Measurements from ENCODE around the gene ARMH1. TPM values are rescaled to one million over a fixed set of nuclear protein-coding genes. Genes with fewer than 3 reads are reported as not detected.
"Not testable (repeated sequence)": the region's sequence is repeated elsewhere in the genome, so short reads cannot be mapped to it uniquely, and the experiment has no call there.

ARMH1 gene
- total and polyA plus RNA-seq, 8 donors = 4.0 to 8.1 (median 6.3) TPM

- DNase-seq = no peak
- no peaks in the 10 kb centered on the region for H3K4me1 ChIP-seq
- H3K4me3 ChIP-seq = no peak overlapping the region
- TF ChIP-seq CTCF (IDR thresholded peaks at IDR 0.05) = no peak
- H3K36me3 ChIP-seq = peaks cover 0 to 49% of the 10 kb centered on the region in 2 donors
- intact Hi-C loops (cut with DNase I) = no loop called here
- no peak overlapping the region for H3K27ac ChIP-seq
- no peak for ATAC-seq
- H3K9me3 ChIP-seq = no peaks in the 10 kb centered on the region
- no peaks in the 10 kb centered on the region for H3K27me3 ChIP-seq
Measured at GRCh38 chr1:44760876-44761275, 86.4 kb downstream of the ARMH1 start.

GRCh38 chr1:44766421-44766820 is 91.9 kb downstream of the ARMH1 start:
- DNase-seq; H3K9me3 ChIP-seq; H3K4me3 ChIP-seq; H3K27ac ChIP-seq; ATAC-seq; intact Hi-C loops (cut with DNase I); H3K27me3 ChIP-seq; H3K4me1 ChIP-seq: not testable (repeated sequence)
- peaks cover 0 to 47% of the 10 kb centered on the region in 2 donors for H3K36me3 ChIP-seq

Other genes with a start within 250 kb of the ARMH1 start
- gene TMEM53, start 233 bp upstream of the ARMH1 start, total RNA-seq = 10 to 100 TPM; 17.1 to 18.8 TPM
- gene TMEM53, start 233 bp upstream of the ARMH1 start, polyA plus RNA-seq (ENCODE audit: insufficient read length in 6 of 6) = 10 to 100 TPM in 1 of 6 donors, 1 to 10 TPM in 5; 8.5 to 12.1 (median 9.5) TPM
- gene RNU5D-1, start 56.5 kb downstream of the ARMH1 start, total RNA-seq = not detected
- 1 to 10 TPM in 2 of 6 donors, not detected in 4; 3.4 to 4.7 TPM for gene RNU5D-1, start 56.5 kb downstream of the ARMH1 start, polyA plus RNA-seq (ENCODE audit: insufficient read length in 6 of 6)
- 1 to 10 TPM; 3.3 to 7.3 TPM for gene KIF2C, start 65.1 kb downstream of the ARMH1 start, total RNA-seq
- 10 to 100 TPM; 16.9 to 44.9 (median 23.6) TPM for gene KIF2C, start 65.1 kb downstream of the ARMH1 start, polyA plus RNA-seq (ENCODE audit: insufficient read length in 6 of 6)
- 1,000 to 10,000 TPM; 1,533 to 1,553 TPM for gene RPS8, start 100.8 kb downstream of the ARMH1 start, total RNA-seq
- 1,000 to 10,000 TPM; 2,848 to 3,443 (median 2,982) TPM for gene RPS8, start 100.8 kb downstream of the ARMH1 start, polyA plus RNA-seq (ENCODE audit: insufficient read length in 6 of 6)
- under 1 TPM; 0.23 to 0.52 TPM for gene BEST4, start 113.5 kb downstream of the ARMH1 start, total RNA-seq
- gene BEST4, start 113.5 kb downstream of the ARMH1 start, polyA plus RNA-seq (ENCODE audit: insufficient read length in 6 of 6) = 1 to 10 TPM in 2 of 6 donors, under 1 TPM in 4; 0.78 to 1.2 (median 0.93) TPM
- gene PLK3, start 125.7 kb downstream of the ARMH1 start, total RNA-seq = 10 to 100 TPM; 33.0 to 47.2 TPM
- 10 to 100 TPM in 4 of 6 donors, 1 to 10 TPM in 2; 8.1 to 14.7 (median 11.2) TPM for gene PLK3, start 125.7 kb downstream of the ARMH1 start, polyA plus RNA-seq (ENCODE audit: insufficient read length in 6 of 6)
- gene DYNLT4, start 132.6 kb downstream of the ARMH1 start, total RNA-seq = 1 to 10 TPM in 1 of 2 donors, not detected in 1; 1.6 TPM
- gene DYNLT4, start 132.6 kb downstream of the ARMH1 start, polyA plus RNA-seq (ENCODE audit: insufficient read length in 6 of 6) = 1 to 10 TPM in 2 of 6 donors, under 1 TPM in 4; 0.53 to 1.5 (median 0.85) TPM
- gene BTBD19, start 133.8 kb downstream of the ARMH1 start, total RNA-seq = 10 to 100 TPM; 15.3 to 19.7 TPM
- gene BTBD19, start 133.8 kb downstream of the ARMH1 start, polyA plus RNA-seq (ENCODE audit: insufficient read length in 6 of 6) = 10 to 100 TPM; 18.6 to 27.6 (median 25.1) TPM
- gene PTCH2, start 168.5 kb downstream of the ARMH1 start, total RNA-seq = 1 to 10 TPM; 1.0 to 1.1 TPM
- gene PTCH2, start 168.5 kb downstream of the ARMH1 start, polyA plus RNA-seq (ENCODE audit: insufficient read length in 6 of 6) = 1 to 10 TPM; 5.7 to 9.4 (median 6.8) TPM

Measured in left lung (tissue), 10 donors.